Endodermal cell (in vitro differentiated cells): ENCODE measurements around the gene NINL. TPM values are rescaled to one million over a fixed set of nuclear protein-coding genes. Genes with fewer than 3 reads are reported as not detected.
"Not testable (repeated sequence)": the region's sequence is repeated elsewhere in the genome, so short reads cannot be mapped to it uniquely, and the experiment has no call there.

Experiments used
- DNase-seq: peaks from one replicate; pipeline ENCODE4 v3.0.0-alpha.2; 2017
- H3K27ac ChIP-seq: 2 replicates; pipeline ENCODE4 v1.5.1; 2013; ENCODE audit warnings: mild to moderate bottlenecking, low read depth, low read length, moderate library complexity
- H3K27me3 ChIP-seq: 2 replicates; pipeline ENCODE4 v1.6.1; 2013; ENCODE audit warnings: mild to moderate bottlenecking, low read length, moderate library complexity; ENCODE audit not compliant: insufficient read depth, control insufficient read depth, poor library complexity, severe bottlenecking
- H3K36me3 ChIP-seq: 2 replicates; pipeline ENCODE4 v1.7.0; 2013; ENCODE audit warnings: mild to moderate bottlenecking, low read length, moderate library complexity; ENCODE audit not compliant: control insufficient read depth, insufficient read depth
- H3K4me1 ChIP-seq: one replicate; pipeline ENCODE4 v1.7.0; 2013; ENCODE audit warnings: low read length; ENCODE audit not compliant: control insufficient read depth, insufficient read depth
- H3K4me3 ChIP-seq: 2 replicates; pipeline ENCODE4 v1.5.1; 2013; ENCODE audit warnings: mild to moderate bottlenecking, low read length, moderate library complexity
- H3K9ac ChIP-seq: 2 replicates; pipeline ENCODE4 v1.6.1; 2013; ENCODE audit warnings: mild to moderate bottlenecking, low read length, moderate library complexity; ENCODE audit not compliant: poor library complexity, severe bottlenecking; ENCODE audit errors: extremely low read depth
- H3K9me3 ChIP-seq: 2 replicates; pipeline ENCODE4 v1.6.1; 2013; ENCODE audit warnings: mild to moderate bottlenecking, low read length, moderate library complexity; ENCODE audit not compliant: control insufficient read depth
- H3K27ac Mint-ChIP-seq: 2 replicates; pipeline ENCODE4 v1.8.0; 2020; ENCODE audit warnings: mixed read lengths
- H3K27me3 Mint-ChIP-seq: 2 replicates; pipeline ENCODE4 v1.8.0; 2021; ENCODE audit warnings: mild to moderate bottlenecking, mixed read lengths; ENCODE audit not compliant: insufficient read depth
- H3K36me3 Mint-ChIP-seq: 2 replicates; pipeline ENCODE4 v1.8.0; 2020; ENCODE audit warnings: low read depth, mixed read lengths
- H3K4me1 Mint-ChIP-seq: 2 replicates; pipeline ENCODE4 v1.8.0; 2020; ENCODE audit warnings: mixed read lengths
- H3K4me3 Mint-ChIP-seq: 2 replicates; pipeline ENCODE4 v1.8.0; 2020; ENCODE audit warnings: mild to moderate bottlenecking, moderate library complexity, mixed read lengths
- H3K9me3 Mint-ChIP-seq: 2 replicates; pipeline ENCODE4 v1.8.0; 2020; ENCODE audit warnings: mild to moderate bottlenecking, mixed read lengths
- CTCF ChIP-seq: fragments of 200-600 bp; sonication (generic); conservative IDR thresholded peaks from 2 replicates; pipeline ENCODE4 v1.5.0; 2021; ENCODE audit warnings: antibody characterized with exemption, mild to moderate bottlenecking
- WGBS, 2 experiments: methylation state at CpG; one replicate each; pipeline versions ENCODE4 v1.1.5 to v1.1.7; 2013; ENCODE audit warnings: missing lambda C conversion rate in 2 of 2, mixed read lengths in 1 of 2; ENCODE audit not compliant: insufficient coverage in 1 of 2, insufficient read length in 1 of 2; 5-methylcytosine and 5-hydroxymethylcytosine counted together
- total RNA-seq, 2 donors: library from RNA; stranded (reverse); fragmentation: NEBNext Ultra II Directional in 1 of 2; extraction: Animal tissue kit (Norgen Biotek cat#: 25700) in 1 of 2; gene quantifications; 2 replicates in 1 of 2; 3 replicates in 1 of 2; pipeline ENCODE4 v1.2.1, GENCODE V29; 2021

NINL gene
- total RNA-seq, 2 donors from 2014 or later = 78.5 to 101 TPM

GRCh38 chr20:25606094-25606695 lies 20.9 kb upstream of the NINL start:
- Mint-ChIP-seq H3K27ac (no peak overlapping the region), H3K4me1 (no peaks in the 10 kb centered on the region), H3K36me3 (no peaks in the 10 kb centered on the region), H3K9me3 (no peaks in the 10 kb centered on the region), H3K4me3 (no peak overlapping the region), H3K27me3 (no peaks in the 10 kb centered on the region)
- H3K4me1 ChIP-seq = no peaks in the 10 kb centered on the region
- H3K27me3 ChIP-seq = no peaks in the 10 kb centered on the region
- no peak overlapping the region for H3K27ac ChIP-seq
- no peaks in the 10 kb centered on the region for H3K36me3 ChIP-seq
- no peak for DNase-seq
- WGBS, 2 experiments = 88% methylated on average over 1 of the region's 1 CpG; no CpG with 5 or more reads in 1 of the 2 experiments
- H3K9ac ChIP-seq = no peak overlapping the region
- TF ChIP-seq CTCF = no peak
- H3K4me3 ChIP-seq = no peak overlapping the region
- no peaks in the 10 kb centered on the region for H3K9me3 ChIP-seq

- TF ChIP-seq CTCF = no peak
- Mint-ChIP-seq H3K27ac (no peak overlapping the region), H3K4me3 (no peak overlapping the region), H3K4me1 (no peaks in the 10 kb centered on the region), H3K36me3 (no peaks in the 10 kb centered on the region), H3K9me3 (no peaks in the 10 kb centered on the region), H3K27me3 (no peaks in the 10 kb centered on the region)
- no peaks in the 10 kb centered on the region for H3K4me1 ChIP-seq
- no peak overlapping the region for H3K4me3 ChIP-seq
- H3K36me3 ChIP-seq = no peaks in the 10 kb centered on the region
- H3K9me3 ChIP-seq = no peaks in the 10 kb centered on the region
- H3K9ac ChIP-seq = no peak overlapping the region
- no peaks in the 10 kb centered on the region for H3K27me3 ChIP-seq
- no peak for DNase-seq
- H3K27ac ChIP-seq = no peak overlapping the region
- WGBS, 2 experiments = 91 to 100% methylated on average over 3 to 6 of the region's 7 CpGs
Observed at GRCh38 chr20:25605148-25605547, 19.8 kb upstream of the NINL start.

GRCh38 chr20:25604611-25605010 lies 19.3 kb upstream of the NINL start:
- TF ChIP-seq CTCF = no peak
- Mint-ChIP-seq H3K4me1 (no peaks in the 10 kb centered on the region), H3K27ac (no peak overlapping the region), H3K4me3 (no peak overlapping the region), H3K36me3 (no peaks in the 10 kb centered on the region), H3K9me3 (no peaks in the 10 kb centered on the region), H3K27me3 (no peaks in the 10 kb centered on the region)
- Histone ChIP-seq H3K36me3 (no peaks in the 10 kb centered on the region), H3K9ac (no peak overlapping the region), H3K9me3 (no peaks in the 10 kb centered on the region), H3K4me3 (no peak overlapping the region), H3K27ac (no peak overlapping the region), H3K27me3 (no peaks in the 10 kb centered on the region), H3K4me1 (no peaks in the 10 kb centered on the region)
- 95% methylated on average over 9 of the region's 9 CpGs for WGBS, 2 experiments
- DNase-seq = no peak

- WGBS, 2 experiments = 94 to 96% methylated on average over 5 to 7 of the region's 9 CpGs
- not testable (repeated sequence) for H3K27ac Mint-ChIP-seq
Observed at GRCh38 chr20:25602914-25603309, 17.6 kb upstream of the NINL start.

GRCh38 chr20:25602191-25602913 lies 17.0 kb upstream of the NINL start:
- H3K36me3 Mint-ChIP-seq, H3K9me3 ChIP-seq, H3K4me3 ChIP-seq, H3K27me3 ChIP-seq, H3K4me1 ChIP-seq, H3K27ac ChIP-seq, H3K4me3 Mint-ChIP-seq, H3K9me3 Mint-ChIP-seq, H3K9ac ChIP-seq, H3K27me3 Mint-ChIP-seq, H3K27ac Mint-ChIP-seq, H3K36me3 ChIP-seq, DNase-seq, H3K4me1 Mint-ChIP-seq: not testable (repeated sequence)
- 93 to 94% methylated on average over 7 to 14 of the region's 39 CpGs for WGBS, 2 experiments

More at GRCh38 chr20:25602914-25603309, 17.6 kb upstream of the NINL start:
- not testable (repeated sequence) for H3K36me3 Mint-ChIP-seq, DNase-seq, H3K4me1 ChIP-seq, H3K27ac ChIP-seq, H3K9ac ChIP-seq, H3K4me3 ChIP-seq, H3K27me3 Mint-ChIP-seq, H3K9me3 ChIP-seq, H3K9me3 Mint-ChIP-seq, H3K4me3 Mint-ChIP-seq, H3K36me3 ChIP-seq, H3K4me1 Mint-ChIP-seq, H3K27me3 ChIP-seq
